Measurements from ENCODE around the gene NTSR1.

NTSR1 gene

DNA sequence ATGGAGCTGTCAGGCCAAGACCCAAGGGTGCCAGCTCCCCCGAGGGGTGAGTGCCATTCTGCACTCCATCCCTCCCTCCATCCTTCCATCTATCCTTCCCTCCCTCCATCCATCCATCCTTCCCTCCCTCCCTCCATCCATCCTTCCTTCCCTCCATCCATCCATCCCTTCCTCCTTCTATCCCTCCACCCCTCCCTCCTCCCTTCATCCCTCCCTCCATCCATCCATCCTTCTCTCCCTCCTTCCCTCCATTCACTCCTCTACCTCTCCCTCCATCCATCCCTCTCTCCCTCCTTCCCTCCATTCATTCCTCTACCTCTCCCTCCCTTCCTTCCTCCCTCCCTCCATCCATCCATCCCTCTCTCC lies 46.3 kb downstream of the NTSR1 start:
- peaks cover 18% of the 10 kb centered on the region for H3K27me3 ChIP-seq (ENCODE audit: low read depth, low read length)

DNA sequence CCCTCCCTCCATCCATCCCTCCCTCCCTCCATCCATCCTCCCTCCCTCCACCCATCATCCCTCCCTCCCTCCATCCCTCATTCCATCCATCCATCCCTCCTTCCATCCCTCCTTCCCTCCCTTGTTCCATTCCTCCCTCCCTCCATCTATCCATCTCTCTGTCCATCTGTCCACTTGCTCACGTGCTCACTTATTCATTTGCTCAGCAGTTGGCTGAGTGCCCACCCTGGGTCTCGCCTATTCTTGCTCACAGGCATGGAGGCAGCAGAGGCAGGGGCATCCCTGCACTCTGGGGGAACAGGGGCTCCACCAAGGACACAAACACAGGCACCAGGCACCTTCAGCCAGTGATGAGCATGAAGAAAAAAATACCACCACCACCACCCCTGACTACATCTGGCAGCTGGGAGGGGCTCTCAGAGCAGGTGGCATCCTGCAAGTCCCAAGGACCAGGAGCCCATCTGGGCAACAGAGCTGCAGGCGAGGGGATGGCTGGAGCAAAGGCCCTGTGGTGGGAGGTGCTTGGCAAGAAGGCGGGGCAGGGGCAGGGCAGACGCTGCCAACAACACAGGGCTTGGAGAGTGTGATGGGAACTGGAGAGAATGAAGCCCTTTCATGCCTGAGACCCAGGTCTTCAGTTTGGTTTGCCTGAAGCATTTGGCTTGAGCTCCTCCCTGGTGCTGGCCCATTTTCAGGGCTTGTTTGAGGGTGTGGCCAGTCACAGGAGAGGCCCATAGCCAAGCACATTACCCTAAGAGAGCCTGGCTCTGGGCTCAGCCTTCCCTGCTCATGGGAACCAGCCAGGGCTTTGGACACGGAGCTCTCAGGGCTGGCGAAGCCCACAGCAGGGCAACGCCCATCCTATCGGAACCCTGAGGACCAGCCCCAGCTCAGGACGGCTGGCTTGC lies 47.4 kb downstream of the NTSR1 start:
- Histone ChIP-seq H2AFZ (ENCODE audit: low read depth, low read length) (no peak overlapping the region), H3K4me1 (ENCODE audit: low read length) (no peaks in the 10 kb centered on the region), H4K20me1 (ENCODE audit: insufficient read depth, low read length) (no peaks in the 10 kb centered on the region), H3K79me2 (ENCODE audit: low read length) (no peaks in the 10 kb centered on the region), H3K4me3 (ENCODE audit: low read length) (no peak overlapping the region), H3K9me3 (ENCODE audit: insufficient read depth, low read length) (no peaks in the 10 kb centered on the region), H3K27ac (ENCODE audit: low read length) (no peak overlapping the region), H3K4me2 (ENCODE audit: low read length) (no peak overlapping the region), H3K27me3 (ENCODE audit: low read depth, low read length) (peaks cover 18% of the 10 kb centered on the region), H3K9ac (ENCODE audit: low read length) (no peak overlapping the region), H3K36me3 (replicated peaks; ENCODE audit: low read depth, low read length) (no peaks in the 10 kb centered on the region)
- TF ChIP-seq, protein P1, sequence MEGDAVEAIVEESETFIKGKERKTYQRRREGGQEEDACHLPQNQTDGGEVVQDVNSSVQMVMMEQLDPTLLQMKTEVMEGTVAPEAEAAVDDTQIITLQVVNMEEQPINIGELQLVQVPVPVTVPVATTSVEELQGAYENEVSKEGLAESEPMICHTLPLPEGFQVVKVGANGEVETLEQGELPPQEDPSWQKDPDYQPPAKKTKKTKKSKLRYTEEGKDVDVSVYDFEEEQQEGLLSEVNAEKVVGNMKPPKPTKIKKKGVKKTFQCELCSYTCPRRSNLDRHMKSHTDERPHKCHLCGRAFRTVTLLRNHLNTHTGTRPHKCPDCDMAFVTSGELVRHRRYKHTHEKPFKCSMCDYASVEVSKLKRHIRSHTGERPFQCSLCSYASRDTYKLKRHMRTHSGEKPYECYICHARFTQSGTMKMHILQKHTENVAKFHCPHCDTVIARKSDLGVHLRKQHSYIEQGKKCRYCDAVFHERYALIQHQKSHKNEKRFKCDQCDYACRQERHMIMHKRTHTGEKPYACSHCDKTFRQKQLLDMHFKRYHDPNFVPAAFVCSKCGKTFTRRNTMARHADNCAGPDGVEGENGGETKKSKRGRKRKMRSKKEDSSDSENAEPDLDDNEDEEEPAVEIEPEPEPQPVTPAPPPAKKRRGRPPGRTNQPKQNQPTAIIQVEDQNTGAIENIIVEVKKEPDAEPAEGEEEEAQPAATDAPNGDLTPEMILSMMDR (IDR thresholded peaks at IDR 0.05; ENCODE audit: low read depth, low read length): no peak
- no peak for TF ChIP-seq EZH2phosphoT487 (IDR thresholded peaks at IDR 0.05; ENCODE audit: low read depth)

More for the DNA sequence above, 46.3 kb downstream of the NTSR1 start:
- no peak overlapping the region for H3K4me3 ChIP-seq (ENCODE audit: low read length)
- no peak overlapping the region for H3K4me2 ChIP-seq (ENCODE audit: low read length)
- H3K9me3 ChIP-seq (ENCODE audit: insufficient read depth, low read length): no peaks in the 10 kb centered on the region
- TF ChIP-seq, protein P1 (IDR thresholded peaks at IDR 0.05; ENCODE audit: low read depth, low read length): no peak
- TF ChIP-seq EZH2phosphoT487 (IDR thresholded peaks at IDR 0.05; ENCODE audit: low read depth): no peak
- H3K4me1 ChIP-seq (ENCODE audit: low read length): no peaks in the 10 kb centered on the region
- H4K20me1 ChIP-seq (ENCODE audit: insufficient read depth, low read length): no peaks in the 10 kb centered on the region
- H3K27ac ChIP-seq (ENCODE audit: low read length): no peak overlapping the region
- no peaks in the 10 kb centered on the region for H3K79me2 ChIP-seq (ENCODE audit: low read length)
- no peak overlapping the region for H3K9ac ChIP-seq (ENCODE audit: low read length)
- no peaks in the 10 kb centered on the region for H3K36me3 ChIP-seq (replicated peaks; ENCODE audit: low read depth, low read length)
- H2AFZ ChIP-seq (ENCODE audit: low read depth, low read length): no peak overlapping the region

DNA sequence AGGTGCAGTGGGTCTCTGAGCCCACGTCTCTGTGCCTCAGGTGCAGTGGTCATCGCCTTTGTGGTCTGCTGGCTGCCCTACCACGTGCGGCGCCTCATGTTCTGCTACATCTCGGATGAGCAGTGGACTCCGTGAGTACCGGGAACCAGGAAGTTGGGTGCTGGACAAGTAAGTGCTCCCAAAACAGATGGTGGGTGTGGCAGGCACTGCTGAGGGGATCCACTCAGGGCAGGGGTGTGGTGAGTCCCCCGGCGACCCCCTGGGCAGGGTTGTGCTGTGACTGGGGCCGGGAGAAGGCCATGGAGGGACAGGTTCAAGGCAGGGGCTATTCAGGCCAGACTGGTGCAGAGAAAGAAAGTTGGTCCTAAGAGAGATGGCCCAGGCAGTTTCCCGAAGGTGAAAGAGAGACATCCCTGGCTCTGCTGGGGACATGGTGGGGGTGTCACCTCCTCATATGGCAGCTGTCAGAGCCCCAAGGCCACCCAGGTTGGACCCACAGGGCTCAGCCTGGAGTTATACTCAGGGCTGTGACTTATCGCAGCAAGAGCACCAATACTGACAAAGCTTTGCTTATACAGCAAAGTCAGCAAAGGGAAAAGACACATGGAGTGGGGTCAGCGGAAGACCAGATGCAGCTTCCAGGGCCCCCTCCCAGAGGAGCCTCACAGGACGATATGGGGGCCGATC lies 49.7 kb downstream of the NTSR1 start:
- H3K4me2 ChIP-seq (ENCODE audit: low read length): no peak overlapping the region
- peaks cover 18% of the 10 kb centered on the region for H3K27me3 ChIP-seq (ENCODE audit: low read depth, low read length)
- H4K20me1 ChIP-seq (ENCODE audit: insufficient read depth, low read length): no peaks in the 10 kb centered on the region
- TF ChIP-seq, protein P1 (IDR thresholded peaks at IDR 0.05; ENCODE audit: low read depth, low read length): no peak
- no peak for TF ChIP-seq EZH2phosphoT487 (IDR thresholded peaks at IDR 0.05; ENCODE audit: low read depth)
- no peak overlapping the region for H3K27ac ChIP-seq (ENCODE audit: low read length)
- no peaks in the 10 kb centered on the region for H3K4me1 ChIP-seq (ENCODE audit: low read length)
- H3K36me3 ChIP-seq (replicated peaks; ENCODE audit: low read depth, low read length): no peaks in the 10 kb centered on the region
- H3K9ac ChIP-seq (ENCODE audit: low read length): no peak overlapping the region
- no peaks in the 10 kb centered on the region for H3K79me2 ChIP-seq (ENCODE audit: low read length)
- H2AFZ ChIP-seq (ENCODE audit: low read depth, low read length): no peak overlapping the region
- H3K4me3 ChIP-seq (ENCODE audit: low read length): no peak overlapping the region
- H3K9me3 ChIP-seq (ENCODE audit: insufficient read depth, low read length): no peaks in the 10 kb centered on the region

GRCh38 chr20:62759981-62760431 lies 51.4 kb downstream of the NTSR1 start:
- TF ChIP-seq, protein P1 (IDR thresholded peaks at IDR 0.05; ENCODE audit: low read depth, low read length): no peak
- TF ChIP-seq EZH2phosphoT487 (IDR thresholded peaks at IDR 0.05; ENCODE audit: low read depth): no peak
- H3K27ac ChIP-seq (ENCODE audit: low read length): no peak overlapping the region
- no peak overlapping the region for H3K9ac ChIP-seq (ENCODE audit: low read length)
- no peaks in the 10 kb centered on the region for H3K4me1 ChIP-seq (ENCODE audit: low read length)
- H3K4me3 ChIP-seq (ENCODE audit: low read length): no peak overlapping the region
- no peaks in the 10 kb centered on the region for H3K9me3 ChIP-seq (ENCODE audit: insufficient read depth, low read length)
- no peaks in the 10 kb centered on the region for H3K79me2 ChIP-seq (ENCODE audit: low read length)
- no peak overlapping the region for H3K4me2 ChIP-seq (ENCODE audit: low read length)
- no peak overlapping the region for H2AFZ ChIP-seq (ENCODE audit: low read depth, low read length)
- H3K27me3 ChIP-seq (ENCODE audit: low read depth, low read length): peaks cover 18% of the 10 kb centered on the region
- no peaks in the 10 kb centered on the region for H4K20me1 ChIP-seq (ENCODE audit: insufficient read depth, low read length)
- no peaks in the 10 kb centered on the region for H3K36me3 ChIP-seq (replicated peaks; ENCODE audit: low read depth, low read length)

Measured in OCI-LY3 (cell line).